Measurements from ENCODE around the gene GTSF1L.
A peak's percentile ranks its signal among the peaks of the same experiment; 100 is the strongest.

GTSF1L gene

DNA sequence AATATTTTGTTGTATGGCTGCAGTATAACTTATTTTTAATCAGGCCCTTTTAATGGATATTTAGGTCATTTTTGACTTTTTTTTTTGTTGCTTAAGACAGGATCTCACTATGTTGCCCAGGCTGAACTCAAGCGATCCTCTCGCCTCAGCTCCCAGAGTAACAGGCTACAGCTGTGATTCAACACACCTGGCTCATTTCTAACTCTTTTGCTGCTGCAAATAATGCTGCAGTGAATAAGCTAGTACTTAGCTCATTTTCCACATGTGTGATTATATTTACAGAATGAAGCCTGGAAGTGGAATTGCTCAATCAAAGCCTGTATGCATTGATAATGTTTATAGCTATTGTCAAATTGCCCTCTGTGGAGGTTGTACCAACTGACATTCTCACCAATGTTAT lies 1.1 kb downstream of the GTSF1L start:
- no peak overlapping the region for H3K4me3 ChIP-seq (replicated peaks in 1 of 2; ENCODE audit: low read depth in 2 of 2, low read length in 2 of 2)
- TF ChIP-seq, protein P1, sequence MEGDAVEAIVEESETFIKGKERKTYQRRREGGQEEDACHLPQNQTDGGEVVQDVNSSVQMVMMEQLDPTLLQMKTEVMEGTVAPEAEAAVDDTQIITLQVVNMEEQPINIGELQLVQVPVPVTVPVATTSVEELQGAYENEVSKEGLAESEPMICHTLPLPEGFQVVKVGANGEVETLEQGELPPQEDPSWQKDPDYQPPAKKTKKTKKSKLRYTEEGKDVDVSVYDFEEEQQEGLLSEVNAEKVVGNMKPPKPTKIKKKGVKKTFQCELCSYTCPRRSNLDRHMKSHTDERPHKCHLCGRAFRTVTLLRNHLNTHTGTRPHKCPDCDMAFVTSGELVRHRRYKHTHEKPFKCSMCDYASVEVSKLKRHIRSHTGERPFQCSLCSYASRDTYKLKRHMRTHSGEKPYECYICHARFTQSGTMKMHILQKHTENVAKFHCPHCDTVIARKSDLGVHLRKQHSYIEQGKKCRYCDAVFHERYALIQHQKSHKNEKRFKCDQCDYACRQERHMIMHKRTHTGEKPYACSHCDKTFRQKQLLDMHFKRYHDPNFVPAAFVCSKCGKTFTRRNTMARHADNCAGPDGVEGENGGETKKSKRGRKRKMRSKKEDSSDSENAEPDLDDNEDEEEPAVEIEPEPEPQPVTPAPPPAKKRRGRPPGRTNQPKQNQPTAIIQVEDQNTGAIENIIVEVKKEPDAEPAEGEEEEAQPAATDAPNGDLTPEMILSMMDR (IDR thresholded peaks at IDR 0.05; ENCODE audit: low read depth, low read length): no peak
- peak in 1 of 2 donors; percentile 36 for DNase-seq (ENCODE audit: low read depth in 2 of 2)

DNA sequence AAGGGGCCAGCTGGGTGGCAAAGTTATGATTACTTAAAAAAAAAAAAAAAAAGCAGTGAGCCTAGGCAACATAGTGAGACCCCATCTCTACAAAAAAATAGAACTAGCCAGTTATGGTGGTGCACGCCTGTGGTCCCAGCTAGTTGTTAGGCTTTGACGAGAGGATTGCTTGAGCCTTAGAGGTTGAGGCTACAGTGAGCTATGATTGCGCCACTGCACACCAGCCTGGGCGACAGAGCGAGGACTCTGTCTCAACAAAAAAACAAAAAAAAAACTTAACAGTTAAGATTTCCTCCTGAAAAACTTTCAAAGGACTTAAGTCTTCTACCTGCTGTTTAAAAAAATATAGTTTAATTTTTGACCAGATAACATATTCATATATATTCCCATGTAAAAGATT lies 2.4 kb downstream of the GTSF1L start:
- TF ChIP-seq, protein P1 (IDR thresholded peaks at IDR 0.05; ENCODE audit: low read depth, low read length): no peak
- no peak overlapping the region for H3K4me3 ChIP-seq (replicated peaks in 1 of 2; ENCODE audit: low read depth in 2 of 2, low read length in 2 of 2)
- DNase-seq (ENCODE audit: low read depth in 2 of 2): no peak

DNA sequence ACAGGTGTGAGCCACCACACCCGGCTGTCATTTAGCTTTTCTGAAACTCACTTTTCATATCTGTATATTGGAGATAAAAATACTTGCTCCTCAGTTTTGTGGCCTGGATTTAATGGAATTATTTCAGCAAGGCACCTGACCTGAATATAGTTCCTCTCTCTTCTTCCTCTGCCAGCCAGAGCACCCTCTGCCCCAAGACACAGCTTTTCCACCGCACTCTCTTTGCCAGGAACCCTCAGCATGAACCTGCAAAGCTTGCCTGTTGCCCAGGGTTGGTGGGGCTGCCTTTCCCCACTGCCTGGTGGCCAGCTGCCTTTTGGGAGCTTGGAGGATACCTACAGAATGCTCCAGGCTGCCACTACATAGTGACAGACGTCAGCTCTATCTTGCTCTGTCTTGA lies 3.1 kb downstream of the GTSF1L start:
- TF ChIP-seq, protein P1 (IDR thresholded peaks at IDR 0.05; ENCODE audit: low read depth, low read length): no peak
- DNase-seq (ENCODE audit: low read depth in 2 of 2): no peak
- no peak overlapping the region for H3K4me3 ChIP-seq (replicated peaks in 1 of 2; ENCODE audit: low read depth in 2 of 2, low read length in 2 of 2)

DNA sequence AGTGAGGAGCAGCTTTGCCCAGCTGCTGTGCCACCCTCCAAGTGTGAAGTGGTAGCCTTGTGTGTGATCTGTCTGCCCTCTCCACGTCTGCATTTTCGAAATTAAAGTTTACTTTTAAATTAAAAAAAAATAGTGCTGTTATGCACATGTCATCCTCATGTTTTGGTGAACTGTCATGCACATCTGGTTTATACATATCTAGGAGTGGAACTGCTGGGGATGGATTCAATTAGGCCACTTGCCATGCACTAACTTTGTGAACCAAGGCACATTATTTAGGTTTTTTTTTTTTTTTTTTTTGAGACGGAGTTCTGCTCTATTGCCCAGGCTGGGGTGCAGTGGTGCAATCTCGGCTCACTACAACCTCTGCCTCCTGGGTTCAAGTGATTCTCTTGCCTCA lies 3.6 kb downstream of the GTSF1L start:
- TF ChIP-seq, protein P1 (IDR thresholded peaks at IDR 0.05; ENCODE audit: low read depth, low read length): no peak
- no peak overlapping the region for H3K4me3 ChIP-seq (replicated peaks in 1 of 2; ENCODE audit: low read depth in 2 of 2, low read length in 2 of 2)
- DNase-seq (ENCODE audit: low read depth in 2 of 2): no peak

DNA sequence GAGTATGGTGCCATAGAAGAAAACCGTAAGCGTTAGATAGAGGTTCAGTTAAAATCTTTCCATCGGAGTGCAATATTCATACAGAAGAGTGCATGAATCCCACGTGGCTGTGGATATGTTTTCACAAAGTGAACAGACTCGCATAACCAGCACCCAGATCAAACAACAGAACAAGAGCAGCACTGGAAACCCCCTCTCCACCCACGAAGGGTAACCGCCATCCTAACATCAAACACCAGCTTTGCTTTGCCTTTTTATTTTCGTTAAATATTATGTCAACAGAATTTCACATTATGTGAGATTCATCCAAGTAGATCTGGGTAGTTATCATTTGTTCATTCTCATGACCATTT lies 4.7 kb downstream of the GTSF1L start:
- TF ChIP-seq, protein P1 (IDR thresholded peaks at IDR 0.05; ENCODE audit: low read depth, low read length): no peak
- no peak overlapping the region for H3K4me3 ChIP-seq (replicated peaks in 1 of 2; ENCODE audit: low read depth in 2 of 2, low read length in 2 of 2)
- DNase-seq (ENCODE audit: low read depth in 2 of 2): no peak

DNA sequence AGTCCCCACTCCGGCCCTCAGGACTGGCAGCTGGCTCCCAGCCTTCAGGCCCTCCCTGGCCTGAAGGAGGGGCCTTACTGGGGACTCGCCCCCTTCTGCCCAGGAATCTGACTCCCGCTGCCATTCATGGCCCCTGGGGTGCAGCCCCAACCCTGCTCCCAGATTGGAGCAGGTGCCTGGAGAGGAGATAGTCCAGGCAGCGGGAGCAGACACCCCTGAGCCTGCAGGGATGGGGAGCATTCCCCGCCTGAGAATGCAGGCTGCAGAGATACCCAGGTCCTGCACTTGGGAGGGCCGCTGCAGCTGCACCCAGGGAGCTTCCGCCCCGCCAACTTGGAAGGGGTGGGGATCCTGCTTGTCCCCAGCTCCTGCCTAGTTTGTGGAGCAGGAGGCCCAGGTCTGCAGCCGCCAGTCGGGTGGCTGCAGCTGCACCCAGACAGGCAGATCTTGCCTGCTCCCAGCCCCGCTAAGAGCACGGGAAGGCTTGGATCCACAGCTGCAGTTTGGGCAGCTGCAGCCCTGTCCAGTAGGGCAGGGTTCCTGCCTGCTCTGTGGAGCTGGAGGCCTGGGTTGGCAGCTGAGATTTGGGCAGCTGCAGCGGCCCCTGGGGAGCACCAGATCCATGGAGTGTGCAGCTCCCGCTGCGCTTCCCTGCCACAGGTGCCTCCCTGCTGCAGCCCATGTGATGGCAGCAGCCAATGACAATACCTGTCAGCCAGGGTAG lies 5.2 kb downstream of the GTSF1L start:
- TF ChIP-seq, protein P1 (IDR thresholded peaks at IDR 0.05; ENCODE audit: low read depth, low read length): no peak
- H3K4me3 ChIP-seq (replicated peaks in 1 of 2; ENCODE audit: low read depth in 2 of 2, low read length in 2 of 2): no peak overlapping the region
- no peak for DNase-seq (ENCODE audit: low read depth in 2 of 2)

DNA sequence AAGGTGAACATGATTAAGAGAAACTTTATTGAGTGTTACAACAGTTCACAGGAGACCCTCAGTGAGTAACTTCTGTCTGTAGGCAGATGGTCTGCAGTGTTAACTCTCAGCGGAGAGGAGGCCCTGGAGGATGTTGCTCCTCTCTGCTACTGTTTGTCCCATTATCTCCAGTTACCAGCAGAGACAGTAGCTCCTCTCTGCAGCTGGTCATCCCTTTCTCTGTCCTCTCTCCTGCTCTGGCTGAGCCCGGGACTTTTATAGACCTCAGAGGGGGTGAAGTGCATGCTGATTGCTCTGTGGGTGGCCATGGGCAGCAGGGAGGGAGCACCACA lies 5.7 kb downstream of the GTSF1L start:
- DNase-seq (ENCODE audit: low read depth in 2 of 2): no peak
- TF ChIP-seq, protein P1 (IDR thresholded peaks at IDR 0.05; ENCODE audit: low read depth, low read length): no peak
- H3K4me3 ChIP-seq (replicated peaks in 1 of 2; ENCODE audit: low read depth in 2 of 2, low read length in 2 of 2): no peak overlapping the region
